ENCODE measurements around the gene CDK3.

- TF ChIP-seq CTCF (IDR thresholded peaks at IDR 0.05) (no peak), POLR2A (IDR thresholded peaks at IDR 0.05; ENCODE audit: low read depth) (no peak), EP300 (IDR thresholded peaks at IDR 0.05) (no peak)
Measured at GRCh38 chr17:75981019-75981615, 19.5 kb upstream of the CDK3 start.
